HCT116 (cell line): Measurements from ENCODE around the gene IQGAP2. TPM values are rescaled to one million over a fixed set of nuclear protein-coding genes. Genes with fewer than 3 reads are reported as not detected.

ENCODE experiments used
- ATAC-seq: fragments of 200-7000 bp; cut with Tn5 transposase; 2 replicates; pipeline ENCODE4 v1.9.1; 2020; ENCODE audit warnings: mild to moderate bottlenecking, moderate library complexity
- BruUV-seq: library from RNA; stranded (reverse); fragments of 400-500 nt; replicated peaks from 2 replicates; lab custom pipeline; 2021; lab: Mats Ljungman, UMichigan
- CTCF ChIA-PET: fragments of 300-600 bp; sonication (Branson Sonifier 250); formaldehyde crosslinking; loops from one replicate; lab custom pipeline; 2021; ENCODE audit warnings: antibody characterized with exemption; lab: Charles Lee
- POLR2A ChIA-PET: fragments of 300-600, 350-600 bp; sonication (Branson Sonifier 250); formaldehyde crosslinking; loops from one replicate; lab custom pipeline; 2021; ENCODE audit warnings: antibody characterized with exemption; lab: Charles Lee
- RAD21 ChIA-PET, 2 experiments: fragments of 300-600 bp; sonication (Branson Sonifier 250); formaldehyde crosslinking; loops; one replicate each; lab custom pipeline; 2023; ENCODE audit warnings: low total read pairs in 2 of 2; ENCODE audit not compliant: uncharacterized antibody in 2 of 2, unreplicated experiment in 2 of 2, low non-redundant PET in 1 of 2; lab: Charles Lee
- DNase-seq: peaks from one replicate; pipeline ENCODE4 v3.0.0-alpha.2; 2010; ENCODE audit warnings: low read depth, low spot score
- H2AFZ ChIP-seq: fragments of 200-600 bp; shearing (Covaris generic), sonication (generic); 2 replicates; pipeline ENCODE4 v1.6.1; 2017; ENCODE audit warnings: low read depth, mixed run types, mixed read lengths, antibody characterized with exemption, low read length; ENCODE audit not compliant: poor library complexity, severe bottlenecking
- H3K27ac ChIP-seq: 2 replicates; pipeline ENCODE4 v1.5.1; 2012; ENCODE audit warnings: low read depth, low read length
- H3K27me3 ChIP-seq: fragments of 200-600 bp; sonication (generic); 2 replicates; pipeline ENCODE4 v1.6.1; 2016; ENCODE audit warnings: mixed run types, low read length, mixed read lengths; ENCODE audit not compliant: insufficient read depth
- H3K36me3 ChIP-seq, 2 experiments: fragments of 200-500 bp in 1 of 2; fragments of 200-600 bp in 1 of 2; sonication (Bioruptor generic) in 1 of 2; sonication (generic) in 1 of 2; 2 replicates each; pipeline versions ENCODE4 v1.5.1 to v1.6.1; 2014 to 2016; ENCODE audit warnings: low read length in 2 of 2, inconsistent platforms in 1 of 2, mixed read lengths in 1 of 2, mixed run types in 1 of 2; ENCODE audit not compliant: insufficient read depth in 2 of 2, control insufficient read depth in 1 of 2
- H3K4me1 ChIP-seq, 2 experiments: fragments of 200-600 bp in 1 of 2; sonication (generic) in 1 of 2; 2 replicates each; pipeline versions ENCODE4 v1.5.1 to v1.6.1; 2012 to 2017; ENCODE audit warnings: low read length in 2 of 2, inconsistent platforms in 1 of 2, mild to moderate bottlenecking in 1 of 2, mixed read lengths in 1 of 2, mixed run types in 1 of 2, moderate library complexity in 1 of 2; ENCODE audit not compliant: insufficient read depth in 2 of 2, control insufficient read depth in 1 of 2
- H3K4me2 ChIP-seq: fragments of 200-600 bp; sonication (generic); 2 replicates; pipeline ENCODE4 v1.6.1; 2017; ENCODE audit warnings: mixed run types, low read length, mixed read lengths
- H3K4me3 ChIP-seq, 2 experiments: fragments of 200-600 bp in 1 of 2; sonication (generic) in 1 of 2; replicated peaks in 1 of 2; 2 replicates each; pipeline ENCODE4 v1.5.1; 2011 to 2016; ENCODE audit warnings: low read length in 2 of 2, control low read depth in 1 of 2, low read depth in 1 of 2, mild to moderate bottlenecking in 1 of 2, mixed read lengths in 1 of 2, mixed run types in 1 of 2
- H3K79me2 ChIP-seq: fragments of 200-600 bp; sonication (generic); 2 replicates; pipeline ENCODE4 v1.6.1; 2017; ENCODE audit warnings: mild to moderate bottlenecking, mixed run types, low read length, moderate library complexity, mixed read lengths; ENCODE audit not compliant: insufficient read depth
- H3K9ac ChIP-seq: fragments of 200-600 bp; sonication (generic); 2 replicates; pipeline ENCODE4 v1.6.1; 2016; ENCODE audit warnings: low read length, mixed read lengths
- H3K9me2 ChIP-seq: fragments of 200-600 bp; sonication (generic), shearing (Covaris generic); 2 replicates; pipeline ENCODE4 v1.6.1; 2017; ENCODE audit warnings: mixed run types, mild to moderate bottlenecking, moderate library complexity; ENCODE audit not compliant: insufficient read depth
- H3K9me3 ChIP-seq, 2 experiments: fragments of 200-500 bp in 1 of 2; fragments of 200-600 bp in 1 of 2; sonication (Bioruptor generic) in 1 of 2; sonication (generic) in 1 of 2; 2 replicates each; pipeline ENCODE4 v1.6.1; 2014 to 2017; ENCODE audit warnings: low read length in 2 of 2, mixed read lengths in 2 of 2, inconsistent platforms in 1 of 2, low read depth in 1 of 2, mild to moderate bottlenecking in 1 of 2, mixed run types in 1 of 2, moderate library complexity in 1 of 2; ENCODE audit not compliant: control insufficient read depth in 1 of 2, insufficient read depth in 1 of 2
- H4K20me1 ChIP-seq: fragments of 200-600 bp; sonication (generic), shearing (Covaris generic); 2 replicates; pipeline ENCODE4 v1.6.1; 2017; ENCODE audit warnings: mixed run types, mild to moderate bottlenecking, moderate library complexity; ENCODE audit not compliant: insufficient read depth
- EGR1 ChIP-seq: IDR thresholded peaks from 2 replicates; pipeline ENCODE4 v1.6.1; 2012; ENCODE audit warnings: low read depth
- ELF1 ChIP-seq: IDR thresholded peaks from 2 replicates; pipeline ENCODE4 v1.6.1; 2012; ENCODE audit warnings: low read depth, borderline replicate concordance
- JUND ChIP-seq: IDR thresholded peaks from 2 replicates; pipeline ENCODE4 v1.6.1; 2012
- POLR2A ChIP-seq: IDR thresholded peaks from 2 replicates; pipeline ENCODE4 v1.7.0; 2011; ENCODE audit warnings: borderline replicate concordance; ENCODE audit not compliant: insufficient read depth, insufficient read length; ENCODE audit errors: extremely low read depth
- RAD21 ChIP-seq: IDR thresholded peaks from 2 replicates; pipeline ENCODE4 v1.6.1; 2012; ENCODE audit warnings: low read depth, mild to moderate bottlenecking
- SIN3A ChIP-seq: IDR thresholded peaks from 2 replicates; pipeline ENCODE4 v1.6.1; 2012; ENCODE audit warnings: low read depth
- SRF ChIP-seq: IDR thresholded peaks from 2 replicates; pipeline ENCODE4 v1.6.1; 2012; ENCODE audit warnings: low read depth
- TCF7L2 ChIP-seq: IDR thresholded peaks from 2 replicates; pipeline ENCODE4 v1.7.0; 2011; ENCODE audit warnings: borderline replicate concordance, inconsistent platforms; ENCODE audit not compliant: insufficient read depth, insufficient read length; ENCODE audit errors: extremely low read depth
- ZFX ChIP-seq: fragments of 450-650 bp; IDR thresholded peaks from 2 replicates; pipeline ENCODE4 v1.6.1; 2017
- intact Hi-C: fragments of 100-400 bp; cut with micrococcal nuclease; formaldehyde crosslinking; loops from 2 replicates; pipeline ENCODE4 v1.10.0; 2022
- total RNA-seq: library from RNA; stranded (reverse); gene quantifications from one replicate; pipeline ENCODE4 v1.2.1, GENCODE V29; 2021; ENCODE audit not compliant: unreplicated experiment
- TF ChIP-seq, protein P1 (sequence below): IDR thresholded peaks from 2 replicates; pipeline ENCODE4 v1.6.1; 2012; ENCODE audit warnings: low read depth
- TF ChIP-seq, protein P2 (sequence below): IDR thresholded peaks from 2 replicates; pipeline ENCODE4 v1.6.1; 2012

The IQGAP2 gene
- total RNA-seq, 1 experiment from 2014 or later, result 2.0 TPM

DNA sequence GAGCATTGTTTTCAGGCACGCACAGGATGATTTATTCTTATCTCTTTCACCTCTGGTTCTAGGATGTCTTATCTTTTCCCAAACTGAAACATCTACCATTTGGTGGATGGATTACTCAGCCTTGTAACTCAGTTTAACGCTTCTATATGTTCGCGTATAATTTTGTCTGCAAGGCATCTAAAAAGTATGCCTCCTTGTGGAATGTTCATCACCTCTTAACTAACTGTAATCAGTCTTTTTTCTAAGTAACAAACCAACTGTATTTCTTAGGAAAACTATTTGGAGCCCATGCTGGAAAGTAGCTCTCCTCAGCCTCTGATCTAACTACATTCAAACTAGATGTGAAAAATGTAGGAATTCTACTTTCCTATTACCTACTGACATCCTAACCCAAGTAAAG is 231.6 kb downstream of the IQGAP2 start:
- Histone ChIP-seq H3K27me3 (no peaks in the 10 kb centered on the region), H3K4me1 (no peaks in the 10 kb centered on the region), H3K9ac (no peak overlapping the region), H3K79me2 (no peaks in the 10 kb centered on the region), H3K27ac (no peak overlapping the region), H2AFZ (no peak overlapping the region), H4K20me1 (no peaks in the 10 kb centered on the region), H3K4me3 (no peak overlapping the region), H3K9me2 (no peaks in the 10 kb centered on the region), H3K9me3 (no peaks in the 10 kb centered on the region), H3K36me3 (no peaks in the 10 kb centered on the region), H3K4me2 (no peak overlapping the region)
- RAD21 ChIA-PET, result no interaction called here
- DNase-seq, result no peak
- no peak for ATAC-seq
- BruUV-seq, result no TSS peak
- intact Hi-C loops, result no loop called here
- POLR2A ChIA-PET, result no interaction called here
- no peak for TF ChIP-seq ELF1
- TF ChIP-seq JUND, result no peak
- TF ChIP-seq POLR2A, result no peak
- TF ChIP-seq, protein P1, sequence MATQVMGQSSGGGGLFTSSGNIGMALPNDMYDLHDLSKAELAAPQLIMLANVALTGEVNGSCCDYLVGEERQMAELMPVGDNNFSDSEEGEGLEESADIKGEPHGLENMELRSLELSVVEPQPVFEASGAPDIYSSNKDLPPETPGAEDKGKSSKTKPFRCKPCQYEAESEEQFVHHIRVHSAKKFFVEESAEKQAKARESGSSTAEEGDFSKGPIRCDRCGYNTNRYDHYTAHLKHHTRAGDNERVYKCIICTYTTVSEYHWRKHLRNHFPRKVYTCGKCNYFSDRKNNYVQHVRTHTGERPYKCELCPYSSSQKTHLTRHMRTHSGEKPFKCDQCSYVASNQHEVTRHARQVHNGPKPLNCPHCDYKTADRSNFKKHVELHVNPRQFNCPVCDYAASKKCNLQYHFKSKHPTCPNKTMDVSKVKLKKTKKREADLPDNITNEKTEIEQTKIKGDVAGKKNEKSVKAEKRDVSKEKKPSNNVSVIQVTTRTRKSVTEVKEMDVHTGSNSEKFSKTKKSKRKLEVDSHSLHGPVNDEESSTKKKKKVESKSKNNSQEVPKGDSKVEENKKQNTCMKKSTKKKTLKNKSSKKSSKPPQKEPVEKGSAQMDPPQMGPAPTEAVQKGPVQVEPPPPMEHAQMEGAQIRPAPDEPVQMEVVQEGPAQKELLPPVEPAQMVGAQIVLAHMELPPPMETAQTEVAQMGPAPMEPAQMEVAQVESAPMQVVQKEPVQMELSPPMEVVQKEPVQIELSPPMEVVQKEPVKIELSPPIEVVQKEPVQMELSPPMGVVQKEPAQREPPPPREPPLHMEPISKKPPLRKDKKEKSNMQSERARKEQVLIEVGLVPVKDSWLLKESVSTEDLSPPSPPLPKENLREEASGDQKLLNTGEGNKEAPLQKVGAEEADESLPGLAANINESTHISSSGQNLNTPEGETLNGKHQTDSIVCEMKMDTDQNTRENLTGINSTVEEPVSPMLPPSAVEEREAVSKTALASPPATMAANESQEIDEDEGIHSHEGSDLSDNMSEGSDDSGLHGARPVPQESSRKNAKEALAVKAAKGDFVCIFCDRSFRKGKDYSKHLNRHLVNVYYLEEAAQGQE, result no peak
- CTCF ChIA-PET, result interaction anchor here (0.8 to 1.0 kb wide), 2 partner anchors 28 to 33 kb away, joined by 3 to 4 read pairs; no protein-coding TSS in a partner anchor

DNA sequence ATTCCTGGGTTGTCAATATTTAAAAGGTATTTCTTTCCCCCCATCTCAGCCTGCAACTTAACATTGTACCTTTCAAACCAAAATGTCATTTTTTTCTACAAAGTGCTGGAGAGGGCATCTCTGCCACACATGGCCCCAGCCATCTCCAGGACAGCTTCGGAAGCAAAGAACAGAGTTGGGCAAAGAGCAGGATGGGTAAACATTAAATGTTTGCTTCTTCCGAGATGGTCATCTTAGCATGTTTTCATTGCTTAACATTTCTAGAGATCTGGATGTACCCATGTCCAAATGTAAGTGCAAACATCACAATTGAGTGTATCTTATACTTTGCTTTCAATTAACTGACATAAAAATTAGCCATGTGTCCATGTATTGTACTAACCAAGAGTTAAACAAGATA is 234.4 kb downstream of the IQGAP2 start:
- Histone ChIP-seq H3K27ac (no peak overlapping the region), H3K9ac (no peak overlapping the region), H3K4me3 (no peak overlapping the region), H3K27me3 (no peaks in the 10 kb centered on the region), H2AFZ (no peak overlapping the region), H3K4me2 (no peak overlapping the region), H4K20me1 (no peaks in the 10 kb centered on the region), H3K9me2 (no peaks in the 10 kb centered on the region), H3K4me1 (no peaks in the 10 kb centered on the region), H3K9me3 (no peaks in the 10 kb centered on the region), H3K36me3 (no peaks in the 10 kb centered on the region), H3K79me2 (no peaks in the 10 kb centered on the region)
- no TSS peak for BruUV-seq
- no peak for ATAC-seq
- POLR2A ChIA-PET, result no interaction called here
- CTCF ChIA-PET, result interaction anchor here (1.0 to 1.5 kb wide), 2 partner anchors 36 to 137 kb away, joined by 4 to 5 read pairs; no protein-coding TSS in a partner anchor
- no peak for DNase-seq
- intact Hi-C loops, result no loop called here
- TF ChIP-seq ZFX (no peak), TCF7L2 (no peak), RAD21 (no peak), SIN3A (no peak), EGR1 (no peak), JUND (no peak), SRF (no peak)
- TF ChIP-seq, protein P2, sequence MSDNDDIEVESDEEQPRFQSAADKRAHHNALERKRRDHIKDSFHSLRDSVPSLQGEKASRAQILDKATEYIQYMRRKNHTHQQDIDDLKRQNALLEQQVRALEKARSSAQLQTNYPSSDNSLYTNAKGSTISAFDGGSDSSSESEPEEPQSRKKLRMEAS, result no peak
- RAD21 ChIA-PET, result no interaction called here
